Activated CD8-positive, alpha-beta memory T cell treated with anti-CD3 and anti-CD28 coated beads, Interleukin-2, amount 50 U/mL, for 24 hours (primary cell): ENCODE measurements around the gene RUSF1.
A peak's percentile ranks its signal among the peaks of the same experiment; 100 is the strongest.

Source experiments
- DNase-seq: peaks from one replicate; pipeline ENCODE4 v3.0.0-alpha.2; 2020; ENCODE audit errors: extremely low read depth

The RUSF1 gene

DNA sequence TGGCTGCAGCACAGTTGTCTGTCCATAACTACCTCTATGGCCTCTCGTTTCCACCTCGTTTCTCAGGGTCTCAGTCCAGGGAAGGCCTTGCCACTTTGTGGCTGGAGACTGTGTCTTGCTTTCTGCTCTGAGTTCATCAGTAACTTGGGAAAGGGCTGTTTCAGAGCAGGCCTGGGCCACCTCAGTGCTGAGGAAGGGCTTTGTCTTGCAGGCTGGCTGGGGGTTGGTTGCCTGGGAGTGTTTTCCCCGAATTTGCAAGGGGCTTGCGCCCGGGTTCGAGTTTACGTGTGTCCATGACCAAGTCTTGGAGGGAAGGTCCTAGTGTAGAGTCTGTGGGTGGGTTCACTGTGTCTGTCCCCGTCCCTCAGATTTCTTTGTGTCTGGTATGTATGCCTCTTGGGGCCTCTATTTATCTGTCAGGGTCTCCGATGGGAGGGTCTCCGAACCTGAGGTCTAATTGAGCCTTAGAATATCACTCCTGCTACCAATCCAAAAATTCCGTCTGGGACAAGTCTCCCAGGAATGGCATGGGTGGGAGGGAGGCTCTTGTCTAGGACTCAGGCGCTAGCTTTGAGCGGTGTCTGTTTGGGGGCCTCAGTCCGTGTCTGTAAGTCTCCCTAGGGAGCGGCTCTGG, 36.8 kb downstream of the RUSF1 start:
- DNase-seq = no peak

DNA sequence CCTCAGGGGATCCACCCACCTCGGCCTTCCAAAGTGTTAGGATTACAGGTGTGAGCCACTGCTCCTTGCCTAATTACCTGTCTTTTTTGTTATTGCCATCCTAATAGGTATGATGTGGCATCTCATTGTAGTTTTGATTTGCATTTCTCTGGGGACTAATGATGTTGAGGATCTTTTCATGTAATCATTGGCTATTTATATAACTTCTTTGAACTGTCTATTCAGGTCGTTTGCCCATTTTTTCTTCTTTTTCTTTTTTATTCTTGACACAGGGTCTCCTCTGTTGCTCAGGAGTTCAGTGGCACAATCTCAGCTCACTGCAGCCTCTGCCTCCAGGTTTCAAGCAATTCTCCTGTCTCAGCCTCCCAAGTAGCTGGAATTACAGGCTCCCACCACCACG, 37.6 kb downstream of the RUSF1 start:
- no peak for DNase-seq

DNA sequence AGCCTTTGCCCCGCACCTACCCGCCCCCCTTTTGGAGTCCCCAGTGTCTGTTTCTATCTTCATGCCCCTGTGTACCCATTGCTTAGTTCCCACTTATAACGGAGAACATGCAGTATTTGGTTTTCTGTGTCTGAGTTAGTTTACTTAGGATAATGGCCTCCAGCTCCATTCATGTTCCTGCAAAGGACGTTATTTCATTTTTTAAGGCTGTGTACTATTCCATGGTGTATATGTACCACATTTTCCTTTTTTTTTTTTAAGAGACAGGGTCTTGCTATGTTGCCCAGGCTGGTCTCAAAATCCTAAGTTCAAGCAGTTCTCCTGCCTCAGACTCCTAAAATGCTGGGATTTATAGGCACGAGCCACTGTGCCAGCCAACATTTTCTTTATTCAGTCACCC, 40.3 kb downstream of the RUSF1 start:
- DNase-seq = no peak

DNA sequence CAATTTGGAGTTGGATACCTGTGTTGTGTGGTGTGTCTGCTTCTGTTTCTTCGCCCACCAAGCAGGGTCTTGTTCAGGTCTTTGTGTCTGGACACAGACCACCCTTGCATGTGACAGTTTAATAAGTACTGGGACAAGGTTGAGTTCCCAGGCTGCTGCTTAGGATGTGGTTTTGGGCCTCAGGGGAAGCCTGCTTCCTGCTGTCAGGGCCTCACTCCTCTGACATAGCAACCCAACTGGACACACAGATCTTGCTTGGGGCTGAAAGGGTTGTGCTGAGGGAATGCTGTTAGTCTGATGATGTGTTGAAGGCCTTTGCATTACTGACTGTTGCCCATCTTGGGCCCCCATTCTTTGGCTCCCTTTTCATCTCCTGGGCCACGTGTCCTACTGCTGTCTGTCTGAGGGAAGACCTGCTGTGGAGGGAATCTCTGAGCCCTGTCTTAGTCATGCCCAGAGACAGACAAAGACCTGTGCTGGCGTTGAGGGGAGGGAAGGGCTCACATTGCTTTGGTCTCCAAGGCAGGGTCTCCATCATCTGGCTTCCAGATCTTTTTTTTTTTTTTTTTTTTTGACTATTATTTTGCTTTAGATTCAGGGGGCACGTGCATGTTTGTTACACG, 40.9 kb downstream of the RUSF1 start:
- no peak for DNase-seq

DNA sequence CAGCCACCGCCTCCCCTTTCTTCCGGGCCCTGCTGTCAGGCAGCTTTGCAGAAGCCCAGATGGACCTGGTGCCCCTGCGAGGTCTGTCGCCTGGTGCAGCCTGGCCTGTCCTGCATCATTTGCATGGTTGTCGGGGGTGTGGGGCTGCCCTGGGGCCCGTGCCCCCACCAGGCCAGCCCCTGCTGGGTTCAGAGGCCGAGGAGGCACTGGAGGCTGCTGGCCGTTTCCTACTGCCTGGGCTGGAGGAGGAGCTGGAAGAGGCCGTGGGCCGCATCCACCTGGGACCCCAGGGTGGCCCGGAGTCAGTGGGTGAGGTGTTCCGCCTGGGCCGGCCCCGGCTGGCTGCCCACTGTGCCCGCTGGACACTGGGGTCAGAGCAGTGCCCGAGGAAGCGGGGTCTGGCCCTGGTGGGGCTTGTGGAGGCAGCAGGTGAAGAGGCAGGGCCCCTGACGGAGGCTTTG, 41.8 kb downstream of the RUSF1 start:
- no peak for DNase-seq

DNA sequence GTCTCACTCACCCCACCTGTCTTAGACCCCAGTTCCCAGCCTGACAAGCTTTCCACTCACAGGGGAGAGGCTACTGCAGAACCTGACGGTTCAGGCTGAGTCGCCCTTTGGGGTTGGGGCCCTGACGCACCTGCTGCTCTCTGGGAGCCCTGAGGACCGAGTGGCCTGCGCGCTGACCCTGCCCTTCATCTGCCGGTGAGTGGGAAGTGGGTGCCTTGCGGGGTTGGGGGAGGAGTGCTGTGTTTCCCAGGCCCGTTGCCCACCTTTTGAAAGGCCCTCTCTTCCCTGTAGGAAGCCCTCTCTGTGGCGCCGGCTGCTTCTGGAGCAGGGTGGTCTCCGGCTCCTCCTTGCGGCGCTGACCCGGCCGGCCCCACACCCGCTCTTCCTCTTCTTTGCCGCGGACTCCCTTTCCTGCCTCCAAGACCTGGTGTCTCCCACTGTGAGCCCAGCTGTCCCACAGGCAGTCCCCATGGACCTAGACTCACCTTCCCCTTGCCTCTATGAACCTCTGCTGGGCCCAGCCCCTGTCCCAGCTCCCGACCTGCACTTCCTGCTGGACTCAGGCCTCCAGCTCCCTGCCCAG, 42.3 kb downstream of the RUSF1 start:
- no peak for DNase-seq

DNA sequence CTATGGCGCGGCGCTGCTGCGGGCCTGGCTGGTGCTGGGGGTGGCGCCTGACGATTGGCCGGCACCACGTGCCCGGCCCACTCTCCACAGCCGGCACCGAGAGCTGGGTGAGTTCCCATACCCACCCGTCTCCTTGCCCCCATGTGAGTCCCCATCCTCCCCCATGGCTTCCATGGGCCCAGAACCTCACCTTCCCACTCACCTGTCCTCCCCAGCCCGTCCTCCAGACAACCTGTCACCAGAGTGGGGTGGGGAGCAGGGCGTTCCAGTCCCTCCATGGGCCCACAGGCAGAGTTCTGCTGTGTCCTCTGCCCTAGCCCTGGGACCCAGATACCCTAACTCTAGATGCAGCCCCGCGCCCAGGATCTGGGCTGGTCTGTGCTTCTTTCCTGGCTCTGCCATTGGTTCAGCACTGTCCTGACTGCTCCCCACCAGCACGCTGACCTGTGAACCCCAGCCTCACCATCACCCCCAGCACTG, 43.4 kb downstream of the RUSF1 start:
- DNase-seq = no peak

DNA sequence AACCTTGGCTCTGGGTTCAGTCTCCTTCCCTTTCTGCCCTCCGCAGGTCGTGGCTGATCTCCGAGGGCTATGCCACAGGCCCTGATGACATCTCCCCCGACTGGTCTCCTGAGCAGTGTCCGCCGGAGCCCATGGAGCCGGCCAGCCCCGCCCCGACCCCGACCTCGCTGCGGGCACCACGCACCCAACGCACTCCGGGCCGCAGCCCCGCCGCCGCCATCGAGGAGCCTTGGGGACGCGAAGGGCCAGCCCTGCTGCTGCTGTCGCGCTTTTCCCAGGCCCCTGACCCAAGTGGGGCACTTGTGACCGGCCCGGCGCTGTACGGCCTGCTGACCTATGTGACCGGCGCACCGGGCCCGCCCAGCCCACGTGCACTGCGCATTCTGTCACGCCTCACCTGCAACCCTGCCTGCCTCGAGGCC, 43.8 kb downstream of the RUSF1 start:
- DNase-seq = no peak

DNA sequence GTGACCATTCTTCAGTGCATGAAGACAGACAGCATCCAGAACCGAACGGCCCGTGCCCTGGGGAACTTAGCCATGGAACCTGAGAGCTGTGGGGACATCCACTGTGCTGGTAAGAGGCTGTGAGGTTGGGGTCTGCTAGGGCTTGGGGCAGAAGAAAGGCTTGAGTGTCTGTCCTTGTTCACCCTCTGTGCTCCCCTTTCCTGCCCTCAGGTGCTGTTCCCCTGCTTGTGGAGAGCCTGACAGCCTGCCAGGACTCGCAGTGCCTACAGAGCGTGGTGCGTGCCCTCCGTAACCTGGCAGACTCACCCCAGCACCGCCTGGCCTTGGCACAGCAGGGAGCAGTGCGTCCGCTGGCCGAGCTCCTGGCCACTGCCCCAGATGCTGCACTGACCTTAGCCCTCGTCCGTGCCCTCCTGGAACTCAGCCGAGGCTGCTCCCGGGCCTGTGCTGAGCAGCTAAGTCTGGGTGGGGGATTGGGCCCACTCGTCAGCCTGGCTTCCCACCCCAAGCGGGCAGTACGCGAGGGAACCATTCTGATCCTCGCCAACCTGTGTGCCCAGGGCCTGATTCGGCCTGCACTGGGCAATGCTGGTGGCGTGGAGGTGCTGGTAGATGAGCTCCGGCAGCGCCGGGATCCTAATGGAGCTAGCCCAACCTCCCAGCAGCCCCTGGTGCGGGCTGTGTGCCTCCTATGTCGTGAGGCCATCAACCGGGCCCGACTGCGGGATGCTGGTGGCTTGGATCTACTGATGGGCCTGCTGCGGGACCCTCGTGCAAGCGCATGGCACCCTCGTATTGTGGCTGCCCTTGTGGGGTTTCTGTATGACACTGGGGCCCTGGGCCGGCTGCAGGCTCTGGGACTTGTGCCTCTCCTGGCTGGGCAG, 46.0 kb downstream of the RUSF1 start:
- no peak for DNase-seq

DNA sequence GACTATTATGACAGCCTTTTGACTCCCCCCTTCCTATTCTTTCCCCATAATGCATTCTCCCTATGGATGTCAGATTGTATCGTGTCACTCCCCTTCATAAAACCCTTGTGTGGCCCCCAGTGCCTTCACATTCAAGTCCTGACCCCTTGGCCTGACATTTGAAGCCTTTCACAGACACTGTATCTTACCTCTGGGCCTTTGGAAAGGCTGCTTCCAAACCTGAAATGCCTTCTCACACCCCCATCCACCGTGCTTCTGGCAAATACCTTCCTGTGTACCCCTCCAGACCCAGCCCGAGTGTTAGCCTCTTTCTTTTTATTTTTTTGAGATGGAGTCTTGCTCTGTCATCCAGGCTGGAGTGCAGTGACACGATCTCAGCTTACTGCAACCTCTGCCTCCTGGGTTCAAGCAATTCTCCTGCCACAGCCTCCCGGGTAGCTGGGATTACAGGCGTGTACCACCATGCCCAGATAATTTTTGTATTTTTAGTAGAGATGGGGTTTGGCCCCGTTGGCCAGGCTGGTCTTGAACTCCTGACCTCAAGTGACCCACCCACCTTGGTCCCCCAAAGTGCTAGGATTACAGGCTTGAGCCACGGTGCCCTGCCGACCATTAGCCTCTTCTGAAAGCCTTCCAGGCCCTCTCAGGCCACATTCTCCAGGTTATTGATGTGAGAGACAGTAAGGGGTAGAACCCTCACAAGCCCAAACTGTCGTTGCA, 46.8 kb downstream of the RUSF1 start:
- no peak for DNase-seq

DNA sequence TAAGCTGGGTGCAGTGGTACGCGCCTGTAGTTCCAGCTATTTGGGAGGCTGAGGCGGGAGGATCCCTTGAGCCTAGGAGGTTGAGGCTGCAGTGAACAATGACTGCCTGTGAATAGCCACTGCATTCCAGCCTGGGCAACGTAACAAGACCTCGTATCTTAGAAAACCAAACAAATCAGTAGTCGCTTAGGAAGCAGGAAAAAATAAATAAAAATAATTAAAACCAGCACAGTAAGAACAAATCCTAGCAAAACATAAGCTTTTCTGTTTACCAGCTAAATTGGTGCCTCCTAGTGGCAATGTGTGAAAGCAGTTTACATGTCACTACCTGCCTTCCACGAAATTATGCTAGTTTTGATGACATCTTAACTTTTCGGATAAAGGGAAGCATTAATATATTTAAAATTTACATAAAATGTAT, 47.6 kb downstream of the RUSF1 start:
- no peak for DNase-seq

DNA sequence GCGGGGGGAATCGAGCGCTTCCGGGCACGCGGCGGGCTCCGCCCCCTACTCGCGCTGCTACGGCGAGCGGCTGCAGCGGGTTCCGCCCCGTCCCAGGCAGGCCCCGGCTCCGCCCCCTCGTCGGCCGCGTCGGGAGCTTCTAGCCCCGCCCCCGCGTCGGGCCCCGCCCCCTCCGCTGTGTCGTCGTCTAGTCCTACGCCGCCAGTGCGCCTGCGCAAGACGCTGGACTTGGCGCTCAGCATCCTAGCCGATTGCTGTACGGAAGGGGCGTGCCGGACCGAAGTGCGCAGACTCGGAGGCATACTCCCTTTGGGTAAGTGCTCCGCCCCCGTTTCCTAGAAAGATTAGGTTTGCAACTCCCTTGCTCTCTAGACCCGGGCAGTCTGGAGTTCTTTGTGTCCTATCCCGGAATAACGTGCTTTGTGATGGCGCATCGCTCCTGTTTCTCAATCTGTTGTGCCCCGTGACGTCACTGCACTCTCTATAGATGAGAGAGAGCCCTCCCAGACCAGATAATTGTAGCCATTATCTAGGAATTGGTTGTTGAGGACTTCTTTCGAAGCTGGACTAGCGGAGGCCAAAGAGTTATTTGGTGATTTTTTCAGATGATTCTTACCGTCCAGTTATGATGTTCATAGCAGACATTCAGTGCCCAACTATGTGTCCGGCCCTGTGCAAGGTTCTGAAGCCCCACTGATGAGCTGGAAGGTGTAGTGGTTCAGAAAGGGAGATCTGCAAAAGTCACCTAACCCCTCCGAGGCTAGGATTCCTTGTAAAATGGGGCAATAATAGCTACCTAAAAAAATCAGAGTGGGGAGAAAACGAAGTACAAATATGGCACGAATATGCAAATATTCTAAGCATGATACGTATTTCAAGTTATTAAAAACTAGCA, 48.3 kb downstream of the RUSF1 start:
- peak; percentile 100 for DNase-seq

DNA sequence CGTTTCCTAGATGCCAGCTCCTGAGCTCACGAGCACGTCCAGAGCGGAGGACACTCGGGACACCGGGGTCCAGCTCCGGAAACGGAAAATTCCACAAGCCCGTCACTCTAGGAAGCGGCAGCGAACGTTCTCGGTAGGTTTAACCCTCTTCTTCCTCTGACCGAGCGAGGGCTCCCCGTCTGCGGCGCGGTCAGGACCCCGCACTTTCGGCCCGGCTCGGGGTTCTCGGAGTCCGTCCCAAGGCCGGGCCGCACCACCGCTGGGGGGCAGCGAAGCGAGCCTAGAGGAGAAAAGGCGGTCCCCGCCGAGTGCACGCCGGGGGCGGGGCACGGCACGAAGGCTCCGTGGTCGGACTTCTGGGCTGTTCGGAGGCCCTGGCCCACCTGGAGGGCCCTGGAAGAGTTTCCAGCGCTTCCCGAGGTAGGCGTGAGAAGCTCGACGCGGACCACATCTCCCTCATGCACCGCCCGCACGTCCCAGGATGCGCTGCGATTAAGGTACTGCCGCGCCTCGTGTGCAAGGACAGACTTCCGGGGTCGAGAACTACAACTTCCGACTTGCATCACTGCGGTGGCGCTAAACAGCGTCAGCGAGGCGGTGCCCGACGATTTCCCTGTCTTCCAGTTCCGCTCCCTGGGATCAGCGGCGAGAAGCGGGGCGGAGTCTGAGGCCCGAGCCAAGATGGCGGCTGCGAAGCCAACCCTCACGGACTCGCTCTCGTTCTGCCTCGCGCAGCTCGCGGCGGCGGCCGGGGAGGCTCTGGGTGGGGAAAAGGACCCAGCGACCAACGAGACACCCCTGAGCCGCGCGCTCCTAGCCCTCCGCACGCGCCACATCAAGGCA, 49.1 kb downstream of the RUSF1 start, which contains the start of gene ARMC5:
Gene ARMC5, plus strand, starts transcription at position 658 of the 843 bp plus-strand sequence. Its CDS starts 24 bp downstream, at position 682.
- peak; percentile 93 for DNase-seq

DNA sequence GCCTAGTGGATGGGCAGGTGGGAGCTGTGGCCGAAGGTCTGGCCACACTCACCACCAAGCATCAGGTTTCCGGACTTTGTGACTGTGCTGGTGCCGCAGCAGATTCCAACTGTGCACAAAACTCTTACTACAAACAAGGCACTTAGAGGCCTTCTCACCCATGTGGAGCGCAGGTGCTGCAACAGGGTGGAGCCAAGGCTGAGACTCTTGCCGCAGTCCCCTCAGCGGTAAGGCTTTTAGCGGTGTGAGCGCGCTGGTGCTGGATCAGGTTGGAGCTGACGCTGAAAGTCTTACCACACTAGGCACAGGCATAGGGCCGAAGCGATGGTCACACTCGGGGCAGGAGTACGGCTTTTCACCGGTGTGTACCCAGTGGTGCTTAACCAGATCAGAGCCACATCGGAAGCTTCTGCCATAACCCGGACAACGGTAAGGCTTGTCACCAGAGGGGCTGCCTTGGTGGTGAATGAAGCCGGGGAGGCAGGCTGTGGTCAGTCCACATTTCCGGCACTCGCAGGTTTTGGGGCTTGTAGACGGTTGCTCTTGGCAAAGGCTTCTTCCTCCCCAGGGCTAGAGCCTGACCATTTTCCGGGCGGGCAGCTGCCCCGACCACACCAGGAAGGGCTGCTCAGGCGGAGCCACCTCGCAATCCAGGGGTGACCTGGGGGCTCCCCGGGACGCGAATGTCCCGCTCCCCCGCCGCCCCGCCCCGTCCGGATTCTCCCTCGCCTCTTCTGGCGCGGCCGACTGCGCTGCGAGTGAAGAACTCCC, 49.9 kb downstream of the RUSF1 start:
- DNase-seq = no peak

DNA sequence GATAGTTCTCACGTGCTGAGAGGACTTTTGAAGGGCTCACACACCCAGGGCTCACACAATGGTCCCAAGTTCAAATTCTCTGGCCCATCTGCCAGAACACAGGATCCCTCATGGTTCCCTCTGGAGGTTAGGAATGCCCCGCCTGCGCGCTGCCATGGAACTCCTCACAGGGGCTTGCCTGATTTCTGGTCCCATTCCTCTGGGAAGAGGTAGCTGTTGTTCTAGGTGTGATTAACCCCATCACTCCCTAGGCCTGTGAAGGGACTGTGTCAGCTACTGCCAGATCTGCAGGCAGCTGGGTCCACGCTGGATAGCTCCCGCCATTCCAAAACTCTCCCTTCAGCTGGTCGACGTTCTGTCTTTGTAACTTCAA, 51.2 kb downstream of the RUSF1 start:
- DNase-seq = no peak

DNA sequence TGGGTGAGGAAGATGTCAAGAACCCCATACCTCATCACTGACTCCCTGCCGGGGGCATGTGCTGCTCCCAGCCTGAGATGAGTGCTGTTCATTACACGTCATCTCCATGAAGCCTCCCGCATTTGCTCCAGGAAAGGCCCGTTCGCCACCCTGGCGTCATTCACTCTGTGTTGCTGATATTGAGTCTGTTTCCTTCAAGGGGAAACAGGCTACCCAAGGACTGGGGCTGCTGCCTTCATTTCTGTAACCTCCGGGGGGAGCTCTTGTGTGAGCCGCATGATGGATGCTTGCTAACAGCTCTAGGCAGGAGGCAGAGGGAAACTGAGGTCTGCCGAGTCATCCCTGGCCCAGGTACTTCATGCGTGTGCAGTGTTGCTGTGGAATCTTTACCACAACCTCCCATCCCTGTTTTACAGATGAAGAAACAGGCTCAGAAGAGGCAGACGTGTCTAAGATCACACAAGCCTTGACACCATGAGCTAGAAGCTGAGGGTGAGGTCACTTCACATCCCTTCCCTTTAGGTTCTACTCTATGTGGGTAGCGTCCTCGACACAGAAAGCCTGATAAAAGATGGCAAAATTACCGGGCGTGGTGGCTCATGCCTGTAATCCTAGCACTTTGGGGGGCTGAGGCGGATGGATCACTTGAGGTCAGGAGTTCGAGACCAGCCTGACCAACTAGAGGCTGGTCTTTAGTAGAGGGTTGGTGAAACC, 52.4 kb downstream of the RUSF1 start:
- no peak for DNase-seq

DNA sequence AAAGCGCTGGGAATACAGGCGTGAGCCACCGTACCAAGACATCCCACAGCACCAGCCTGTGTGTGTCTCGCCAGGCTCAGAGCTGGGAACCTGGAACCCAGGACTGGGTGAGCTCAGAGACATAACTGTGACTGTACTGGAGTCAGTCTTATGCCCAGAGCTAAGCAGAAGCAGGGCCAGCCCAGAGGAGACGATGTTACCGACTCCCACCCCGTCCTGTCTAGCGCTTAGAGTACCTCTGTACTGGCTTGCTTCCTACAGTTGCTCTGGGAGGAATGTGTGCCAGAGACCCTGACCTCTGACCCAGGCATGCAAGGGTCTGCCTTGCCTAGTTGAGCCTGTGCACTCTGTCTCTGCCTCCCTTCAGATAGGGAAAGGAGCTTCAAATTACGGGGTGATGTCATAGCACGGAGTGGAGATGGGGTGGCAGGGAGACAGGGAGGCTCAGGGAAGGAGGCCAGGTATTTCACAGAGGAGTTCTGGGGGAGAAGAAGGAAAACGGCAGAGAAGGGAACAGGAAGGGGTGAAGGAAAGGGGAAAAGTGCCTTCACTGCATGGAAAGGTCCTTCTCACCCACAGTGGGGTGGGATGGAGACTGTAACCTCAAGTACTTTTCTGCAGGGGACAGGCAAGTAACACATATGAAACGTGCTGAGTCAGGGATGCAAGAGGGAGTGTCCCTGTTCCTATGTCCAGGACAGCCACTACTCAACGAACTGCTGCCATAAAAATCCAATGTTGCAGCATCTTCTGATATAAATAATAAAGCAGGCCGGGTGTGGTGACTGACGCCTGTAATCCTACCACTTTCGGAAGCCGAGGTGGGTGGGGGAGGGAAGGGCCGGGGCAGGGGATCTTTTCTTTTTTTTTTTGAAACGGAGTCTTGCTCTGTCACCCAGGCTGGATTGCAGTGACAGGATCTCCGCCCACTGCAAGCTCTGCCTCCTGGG, 54.7 kb downstream of the RUSF1 start:
- DNase-seq = no peak
